GM18870 (cell line): ENCODE data around the gene EXD3.
"Not testable (repeated sequence)": the region's sequence is repeated elsewhere in the genome, so short reads cannot be mapped to it uniquely, and the experiment has no call there.

Experiments used
- ATAC-seq: cut with Tn5 transposase; IDR thresholded peaks from one replicate; pipeline ENCODE4 v1.9.1; 2021; ENCODE audit warnings: moderate library complexity; ENCODE audit not compliant: unreplicated experiment

Gene EXD3

GRCh38 chr9:137422604-137423513, at the start of gene EXD3, which contains the start of gene NOXA1:
TSS of gene EXD3 (minus strand) at chr9:137423162. CDS start at chr9:137395357, 27,805 bp downstream.
TSS of gene NOXA1 (plus strand) at chr9:137423393. CDS start at chr9:137423530, 137 bp downstream.
- ATAC-seq: no peak

DNA sequence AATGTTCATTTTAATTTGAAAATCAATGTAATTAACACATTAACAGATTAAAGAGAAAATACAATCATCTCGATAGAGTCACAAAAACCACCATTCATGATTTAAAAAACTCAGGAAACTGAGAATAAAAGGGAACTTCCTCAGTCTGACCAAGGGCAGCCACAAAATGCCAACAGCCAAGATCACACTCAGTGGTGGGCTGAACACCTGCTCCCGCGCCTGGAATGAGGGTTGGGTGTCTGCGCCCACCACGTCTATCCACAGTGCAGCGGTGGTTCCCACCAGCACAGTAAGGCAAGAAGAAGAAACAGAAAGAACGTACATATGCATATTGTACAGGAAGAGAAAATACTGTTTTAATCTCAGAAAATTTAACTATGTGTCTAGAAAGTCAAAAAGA, 47.8 kb upstream of the EXD3 start:
- ATAC-seq: no peak

- ATAC-seq: no peak
Measured at GRCh38 chr9:137467896-137468295, 44.9 kb upstream of the EXD3 start.

DNA sequence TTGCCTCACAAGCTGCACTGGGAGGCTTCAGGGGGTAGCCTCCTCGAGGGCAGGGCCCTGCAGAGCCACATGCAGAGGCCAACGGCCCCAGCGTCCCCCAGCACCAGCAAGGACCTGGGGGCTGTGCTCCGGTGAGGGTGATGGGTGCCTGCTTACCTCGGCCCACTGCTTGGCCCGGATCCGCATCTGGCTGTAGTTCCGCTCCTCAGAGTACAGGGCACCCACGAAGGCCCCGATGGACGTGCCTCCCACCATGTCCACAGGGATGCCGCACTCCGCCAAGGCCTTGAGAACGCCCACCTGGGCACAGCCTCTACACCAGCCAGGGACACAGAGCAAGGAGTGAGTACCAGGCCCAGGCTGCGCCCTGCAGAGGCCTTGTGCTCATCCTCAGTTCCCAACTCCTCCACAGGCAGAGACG, 44.2 kb upstream of the EXD3 start:
- ATAC-seq: no peak

DNA sequence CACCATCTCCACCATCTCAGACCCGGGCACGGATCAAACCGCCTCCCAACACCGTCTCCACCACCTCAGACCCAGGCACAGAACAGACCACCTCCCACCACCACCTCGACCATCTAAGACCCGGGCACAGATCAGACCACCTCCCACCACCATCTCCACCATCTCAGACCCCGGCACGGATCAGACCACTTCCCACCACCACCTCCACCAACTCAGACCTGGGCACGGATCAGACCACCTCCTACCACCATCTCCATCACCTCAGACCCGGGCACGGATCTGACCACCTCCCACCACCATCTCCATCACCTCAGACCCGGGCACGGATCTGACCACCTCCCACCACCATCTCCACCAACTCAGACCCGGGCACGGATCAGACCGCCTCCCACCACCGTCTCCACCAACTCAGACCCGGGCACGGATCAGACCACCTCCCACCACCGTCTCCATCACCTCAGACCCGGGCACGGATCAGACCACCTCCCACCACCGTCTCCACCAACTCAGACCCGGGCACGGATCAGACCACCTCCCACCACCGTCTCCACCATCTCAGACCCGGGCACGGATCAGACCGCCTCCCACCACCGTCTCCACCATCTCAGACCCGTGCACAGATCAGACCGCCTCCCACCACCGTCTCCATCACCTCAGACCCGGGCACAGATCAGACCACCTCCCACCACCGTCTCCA, 43.6 kb upstream of the EXD3 start:
- ATAC-seq: not testable (repeated sequence)

DNA sequence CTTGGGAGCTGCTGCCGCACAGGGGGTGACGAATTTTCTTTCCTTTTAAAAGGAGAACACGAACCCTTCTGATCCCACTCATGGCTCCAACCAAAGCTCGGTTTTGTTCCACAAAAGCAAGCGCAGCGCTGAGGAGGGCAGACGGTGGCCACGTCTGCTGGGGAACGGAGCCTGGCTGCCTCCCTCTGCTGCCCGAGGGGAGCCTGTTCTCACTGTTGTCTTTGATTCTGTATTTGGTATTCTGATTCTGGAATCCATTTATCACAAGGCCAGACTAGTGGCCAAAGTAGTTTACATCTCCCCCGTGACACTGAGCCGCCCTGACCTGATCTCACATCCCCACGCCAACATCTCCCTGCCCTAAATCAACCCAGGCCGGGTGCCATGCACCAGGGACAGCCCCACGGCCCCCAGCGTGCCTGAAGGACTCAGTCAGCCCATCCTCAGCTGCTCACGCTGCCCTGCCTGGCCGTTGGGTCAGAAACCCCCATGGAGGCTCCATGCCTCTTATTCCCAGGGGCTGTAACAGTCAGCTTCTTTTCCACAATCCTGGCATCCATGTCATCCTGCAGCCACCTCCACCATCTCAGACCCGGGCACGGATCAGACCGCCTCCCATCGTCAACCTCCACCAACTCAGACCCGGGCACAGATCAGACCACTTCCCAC, 42.9 kb upstream of the EXD3 start:
- no peak for ATAC-seq

DNA sequence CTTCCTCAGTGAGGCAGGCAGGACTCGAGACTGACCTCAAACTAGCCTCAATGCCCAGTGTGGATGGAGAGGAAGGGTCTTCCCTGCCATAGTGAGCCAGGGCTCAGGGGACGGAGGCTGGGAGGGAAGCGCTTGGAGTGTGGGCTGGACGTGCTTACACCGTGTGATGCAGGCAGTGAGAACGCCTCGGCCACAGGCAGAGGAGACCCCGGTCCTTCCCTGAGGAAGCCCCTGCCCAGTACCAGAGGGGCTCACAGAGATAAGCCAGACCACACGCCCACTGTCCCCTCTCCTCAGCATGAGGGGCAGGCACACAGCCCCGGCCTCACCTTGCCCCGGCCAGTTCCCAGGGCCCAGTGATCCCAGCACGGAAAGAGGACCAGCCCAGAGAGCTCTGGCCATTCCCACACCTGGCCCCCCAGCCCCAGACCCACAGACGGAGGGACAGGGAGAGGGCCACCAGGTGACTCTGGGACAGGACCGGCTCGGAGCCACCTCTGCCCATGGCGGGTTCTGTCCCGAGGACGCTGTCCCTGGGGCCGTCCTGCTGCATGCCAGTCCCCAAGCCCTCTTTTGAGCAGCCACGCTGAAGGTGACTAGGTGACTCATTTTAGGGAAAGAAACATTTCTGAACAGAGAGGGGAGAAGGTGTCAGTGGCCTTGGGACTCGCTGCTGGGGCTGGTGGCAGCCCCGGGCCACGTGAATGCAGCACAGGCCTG, 42.2 kb upstream of the EXD3 start:
- ATAC-seq: no peak

- no peak for ATAC-seq
Measured at GRCh38 chr9:137464291-137464999, 41.5 kb upstream of the EXD3 start.

- ATAC-seq: no peak
Measured at GRCh38 chr9:137463931-137464290, 40.9 kb upstream of the EXD3 start.

DNA sequence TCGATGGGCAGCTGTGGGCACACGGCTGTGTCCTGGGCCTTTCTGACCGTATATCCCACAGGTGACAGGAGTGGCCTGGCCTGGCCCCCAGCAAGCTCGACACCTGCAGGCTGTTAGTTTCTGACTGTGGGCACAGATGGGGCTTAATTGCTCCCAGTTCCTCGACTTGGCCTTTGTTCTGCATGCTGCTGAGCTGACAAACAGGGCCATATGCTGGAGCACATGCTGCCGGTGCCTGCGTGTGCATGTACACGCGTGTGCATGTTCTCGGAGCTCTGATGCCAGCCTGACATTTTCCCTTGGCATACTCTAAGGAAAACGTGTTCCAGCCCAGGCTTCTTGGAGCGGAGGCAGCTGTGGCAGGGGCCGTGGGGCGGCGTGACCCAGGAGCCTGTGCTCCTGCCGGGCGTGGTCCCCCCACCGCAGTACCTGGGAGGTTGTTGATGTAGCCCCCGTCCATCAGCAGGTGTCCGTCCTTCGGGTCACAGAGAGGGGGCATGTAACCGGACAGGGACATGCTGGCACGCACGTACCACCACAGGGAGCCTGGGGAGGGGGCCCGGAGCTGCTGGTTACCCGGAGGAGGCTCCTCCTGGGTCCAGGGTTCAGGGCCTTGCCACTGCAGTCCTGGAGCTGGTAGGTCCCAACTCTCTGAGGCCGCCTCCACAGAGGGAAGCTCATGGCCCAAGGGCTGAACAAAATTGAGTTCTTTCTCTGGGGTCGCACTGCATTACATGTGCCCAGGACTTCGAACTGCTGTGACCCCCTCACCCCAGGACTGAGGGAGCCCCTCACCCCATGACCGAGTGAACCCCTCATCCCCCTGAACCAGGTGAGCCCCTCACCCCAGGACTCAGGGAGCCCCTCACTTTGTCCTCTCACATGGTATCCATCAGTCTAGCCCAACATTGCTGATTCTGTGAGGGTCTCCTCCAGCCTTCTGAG, 40.3 kb upstream of the EXD3 start:
- ATAC-seq: no peak

- ATAC-seq: no peak
Measured at GRCh38 chr9:137462396-137462985, 39.5 kb upstream of the EXD3 start.

DNA sequence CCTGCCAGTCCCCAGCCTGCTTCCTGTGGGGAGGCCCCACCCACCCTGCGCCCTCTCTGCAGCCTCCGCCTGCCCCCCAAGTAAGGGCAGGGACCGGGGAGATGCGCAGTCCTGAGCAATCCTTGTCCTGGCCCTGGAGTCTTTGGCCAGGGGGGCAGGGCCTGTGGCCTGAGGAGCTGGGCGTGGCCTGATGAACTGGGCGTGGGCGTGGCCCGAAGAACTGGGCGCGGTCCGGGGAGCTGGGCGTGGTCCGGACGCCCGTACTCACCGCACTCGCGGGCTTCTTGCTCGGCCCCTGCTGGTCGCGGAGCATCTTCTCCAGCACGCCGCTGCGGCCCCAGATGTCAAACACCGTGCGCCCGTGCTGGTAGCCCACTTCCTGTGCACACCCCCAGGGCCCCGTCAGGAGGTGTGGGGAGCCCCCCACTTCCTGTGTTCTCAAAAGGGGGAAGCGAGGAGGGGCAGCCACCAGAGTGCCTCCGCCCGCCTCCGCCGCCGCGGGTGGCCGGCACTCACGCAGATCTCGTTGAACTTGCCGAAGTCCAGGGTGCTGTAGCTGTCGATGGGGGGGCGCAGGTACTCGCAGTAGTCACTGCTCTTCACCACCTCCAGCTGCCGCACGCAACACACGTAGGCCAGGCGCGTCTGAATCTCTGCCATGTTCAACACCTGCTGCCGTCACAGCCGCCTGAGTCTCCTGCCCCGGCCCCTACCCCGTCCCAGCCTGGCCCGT, 38.9 kb upstream of the EXD3 start:
- ATAC-seq: no peak

- no peak for ATAC-seq
Measured at GRCh38 chr9:137461316-137461662, 38.3 kb upstream of the EXD3 start.

GRCh38 chr9:137460363-137461315, 37.7 kb upstream of the EXD3 start:
- ATAC-seq: no peak

DNA sequence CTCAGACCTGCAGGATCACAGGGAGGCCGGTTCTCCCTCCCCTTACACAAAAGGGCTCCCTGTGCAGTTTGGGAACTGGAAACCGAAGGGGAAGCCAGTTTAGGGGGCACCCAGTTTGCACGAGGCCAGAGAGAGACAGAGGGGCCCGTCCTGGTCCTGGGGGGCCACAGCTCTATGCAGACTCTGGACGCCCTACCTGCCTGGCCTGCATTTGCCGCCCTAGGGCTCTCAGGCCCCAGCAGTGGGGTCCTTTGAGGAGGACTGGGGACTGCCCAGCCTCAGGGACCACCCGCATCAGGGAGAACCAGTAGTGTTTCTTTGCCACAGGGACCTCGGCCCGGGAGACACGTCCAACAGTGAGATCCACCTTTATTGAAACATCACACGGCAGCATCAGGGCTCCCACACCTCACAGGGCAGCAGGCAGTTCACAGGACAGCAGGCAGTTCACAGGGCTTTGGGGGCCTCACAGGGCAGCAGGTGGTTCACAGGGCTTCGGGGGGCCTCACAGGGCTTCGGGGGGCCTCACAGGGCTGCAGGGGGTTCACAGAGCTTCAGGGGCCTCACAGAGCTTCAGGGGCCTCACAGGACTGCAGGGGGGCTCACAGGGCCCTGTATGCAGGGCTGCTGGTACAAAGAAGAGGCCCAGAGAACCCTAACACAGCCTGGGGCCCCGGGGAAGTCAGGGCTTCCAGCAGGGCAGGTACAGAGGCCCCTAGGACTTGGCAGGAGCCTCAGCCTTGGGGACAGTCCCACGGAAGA, 36.8 kb upstream of the EXD3 start:
- ATAC-seq: no peak

- ATAC-seq: no peak
Measured at GRCh38 chr9:137459152-137459600, 36.2 kb upstream of the EXD3 start, which contains the start of gene NSMF. TSS of gene NSMF (minus strand) at chr9:137459334. CDS start at chr9:137459102, 232 bp downstream.
